Subcutaneous adipose tissue (tissue), 4 donors: Measurements from ENCODE around the gene SFT2D3. TPM values are rescaled to one million over a fixed set of nuclear protein-coding genes. Genes with fewer than 3 reads are reported as not detected.

Experiments
- total RNA-seq, 4 donors: library from RNA; depleted of rRNA; stranded (reverse); fragments of >200 nt; gene quantifications; one replicate each; pipeline ENCODE4 v1.1.0, GENCODE V29; 2016
- TF ChIP-seq, protein P1 (sequence below): fragments of 450-650 bp; IDR thresholded peaks from one replicate; pipeline ENCODE4 v1.5.1; 2016; ENCODE audit warnings: low read depth, mild to moderate bottlenecking, control low read depth, antibody characterized with exemption, moderate library complexity

SFT2D3 gene
- total RNA-seq, 4 donors from 2014 or later: 5.8 to 14.9 (median 8.1) TPM

- TF ChIP-seq, protein P1, sequence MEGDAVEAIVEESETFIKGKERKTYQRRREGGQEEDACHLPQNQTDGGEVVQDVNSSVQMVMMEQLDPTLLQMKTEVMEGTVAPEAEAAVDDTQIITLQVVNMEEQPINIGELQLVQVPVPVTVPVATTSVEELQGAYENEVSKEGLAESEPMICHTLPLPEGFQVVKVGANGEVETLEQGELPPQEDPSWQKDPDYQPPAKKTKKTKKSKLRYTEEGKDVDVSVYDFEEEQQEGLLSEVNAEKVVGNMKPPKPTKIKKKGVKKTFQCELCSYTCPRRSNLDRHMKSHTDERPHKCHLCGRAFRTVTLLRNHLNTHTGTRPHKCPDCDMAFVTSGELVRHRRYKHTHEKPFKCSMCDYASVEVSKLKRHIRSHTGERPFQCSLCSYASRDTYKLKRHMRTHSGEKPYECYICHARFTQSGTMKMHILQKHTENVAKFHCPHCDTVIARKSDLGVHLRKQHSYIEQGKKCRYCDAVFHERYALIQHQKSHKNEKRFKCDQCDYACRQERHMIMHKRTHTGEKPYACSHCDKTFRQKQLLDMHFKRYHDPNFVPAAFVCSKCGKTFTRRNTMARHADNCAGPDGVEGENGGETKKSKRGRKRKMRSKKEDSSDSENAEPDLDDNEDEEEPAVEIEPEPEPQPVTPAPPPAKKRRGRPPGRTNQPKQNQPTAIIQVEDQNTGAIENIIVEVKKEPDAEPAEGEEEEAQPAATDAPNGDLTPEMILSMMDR: no peak
Observed at GRCh38 chr2:127743477-127744026, 42.3 kb downstream of the SFT2D3 start.

DNA sequence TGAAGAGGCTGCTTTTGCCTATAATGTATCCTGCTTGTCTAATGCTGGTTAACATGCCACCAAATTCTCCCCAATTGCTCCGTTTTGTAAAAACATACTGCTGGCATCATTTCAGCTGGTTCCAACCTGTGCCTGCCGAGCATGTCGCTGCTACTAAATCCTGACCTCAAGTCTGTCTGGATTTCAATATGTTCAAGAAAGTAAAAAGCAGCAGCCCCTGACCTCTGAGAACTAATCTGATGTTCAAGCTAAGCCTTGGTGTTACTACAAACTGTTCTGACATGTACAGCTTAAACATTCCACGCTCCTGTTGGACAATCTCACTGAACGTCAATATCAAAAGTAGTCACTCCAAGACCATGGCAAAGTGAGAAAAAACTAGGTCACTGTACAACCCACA lies 46.3 kb downstream of the SFT2D3 start:
- TF ChIP-seq, protein P1: no peak

- TF ChIP-seq, protein P1: no peak
Observed at GRCh38 chr2:127753374-127753773, 52.1 kb downstream of the SFT2D3 start.

DNA sequence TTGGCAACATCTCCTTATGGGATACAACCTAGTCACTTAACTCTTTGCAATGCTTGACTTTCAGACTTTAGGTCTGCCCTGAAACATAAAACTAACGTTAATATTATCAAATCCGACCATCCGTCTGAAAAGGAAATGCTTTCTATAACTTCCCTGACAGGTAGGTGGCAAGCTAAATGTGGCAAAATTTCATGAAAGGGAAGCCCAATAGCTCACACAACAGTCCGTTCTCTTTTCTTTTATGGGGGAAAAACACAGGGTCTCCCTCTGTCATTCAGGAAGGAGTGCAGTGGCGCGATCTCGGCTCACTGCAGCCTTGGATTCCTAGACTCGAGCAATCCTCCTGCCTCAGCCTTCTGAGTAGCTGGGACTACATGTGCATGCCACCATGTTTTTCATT lies 52.9 kb downstream of the SFT2D3 start:
- TF ChIP-seq, protein P1: no peak

Other genes with a start within 250 kb of the SFT2D3 start
- gene IWS1, start 175.0 kb upstream of the SFT2D3 start, total RNA-seq: 10 to 100 TPM; 27.2 to 42.7 (median 34.9) TPM
- gene MYO7B, start 165.8 kb upstream of the SFT2D3 start, total RNA-seq: under 1 TPM in 3 of 4 donors, not detected in 1; 0.49 to 0.57 (median 0.51) TPM
- gene GPR17, start 55.3 kb upstream of the SFT2D3 start, total RNA-seq: not detected
- 10 to 100 TPM in 3 of 4 donors, 1 to 10 TPM in 1; 8.5 to 81.8 (median 26.5) TPM for gene LIMS2, start 26.0 kb upstream of the SFT2D3 start, total RNA-seq
- 10 to 100 TPM; 42.3 to 53.2 (median 45.8) TPM for gene WDR33, start 109.7 kb downstream of the SFT2D3 start, total RNA-seq
- 10 to 100 TPM in 3 of 4 donors, 1 to 10 TPM in 1; 8.8 to 14.8 (median 11.2) TPM for gene POLR2D, start 156.7 kb downstream of the SFT2D3 start, total RNA-seq
- gene AMMECR1L, start 184.5 kb downstream of the SFT2D3 start, total RNA-seq: 10 to 100 TPM; 13.3 to 21.5 (median 14.9) TPM